ENCODE data around the gene VEZT.
"Not testable (repeated sequence)": the region's sequence is repeated elsewhere in the genome, so short reads cannot be mapped to it uniquely, and the experiment has no call there.

Gene VEZT

GRCh38 chr12:95224202-95225170 lies 6.9 kb downstream of the VEZT start:
- DNase-seq (ENCODE audit: low read depth, low spot score) = no peak

- DNase-seq (ENCODE audit: low read depth, low spot score) = no peak
These were observed 8.1 kb downstream of the VEZT start for GRCh38 chr12:95225645-95226212.

- DNase-seq (ENCODE audit: low read depth, low spot score) = no peak
These were observed 10.3 kb downstream of the VEZT start for GRCh38 chr12:95227818-95228356.

GRCh38 chr12:95228617-95229016 lies 11.0 kb downstream of the VEZT start:
- no peak for DNase-seq (ENCODE audit: low read depth, low spot score)

- no peak for DNase-seq (ENCODE audit: low read depth, low spot score)
These were observed 12.0 kb downstream of the VEZT start for GRCh38 chr12:95229636-95230035.

GRCh38 chr12:95230313-95230712 lies 12.7 kb downstream of the VEZT start:
- DNase-seq (ENCODE audit: low read depth, low spot score) = no peak

GRCh38 chr12:95231190-95231589 lies 13.6 kb downstream of the VEZT start:
- DNase-seq (ENCODE audit: low read depth, low spot score) = no peak

- DNase-seq (ENCODE audit: low read depth, low spot score) = not testable (repeated sequence)
These were observed 16.6 kb downstream of the VEZT start for GRCh38 chr12:95234187-95234586.

- DNase-seq (ENCODE audit: low read depth, low spot score) = not testable (repeated sequence)
These were observed 18.0 kb downstream of the VEZT start for GRCh38 chr12:95235621-95236020.

- no peak for DNase-seq (ENCODE audit: low read depth, low spot score)
These were observed 19.7 kb downstream of the VEZT start for GRCh38 chr12:95237315-95237714.

GRCh38 chr12:95238150-95238549 lies 20.5 kb downstream of the VEZT start:
- no peak for DNase-seq (ENCODE audit: low read depth, low spot score)

- DNase-seq (ENCODE audit: low read depth, low spot score) = no peak
These were observed 21.6 kb downstream of the VEZT start for GRCh38 chr12:95239216-95239615.

- not testable (repeated sequence) for DNase-seq (ENCODE audit: low read depth, low spot score)
These were observed 22.2 kb downstream of the VEZT start for GRCh38 chr12:95239835-95240234.

- no peak for DNase-seq (ENCODE audit: low read depth, low spot score)
These were observed 22.9 kb downstream of the VEZT start for GRCh38 chr12:95240556-95240955.

- not testable (repeated sequence) for DNase-seq (ENCODE audit: low read depth, low spot score)
These were observed 23.5 kb downstream of the VEZT start for GRCh38 chr12:95241138-95241537.

GRCh38 chr12:95241761-95242506 lies 24.3 kb downstream of the VEZT start:
- no peak for DNase-seq (ENCODE audit: low read depth, low spot score)

- no peak for DNase-seq (ENCODE audit: low read depth, low spot score)
These were observed 26.0 kb downstream of the VEZT start for GRCh38 chr12:95243497-95244183.

GRCh38 chr12:95244350-95244749 lies 26.7 kb downstream of the VEZT start:
- DNase-seq (ENCODE audit: low read depth, low spot score) = no peak

GRCh38 chr12:95248095-95248494 lies 30.5 kb downstream of the VEZT start:
- no peak for DNase-seq (ENCODE audit: low read depth, low spot score)

- no peak for DNase-seq (ENCODE audit: low read depth, low spot score)
These were observed 31.2 kb downstream of the VEZT start for GRCh38 chr12:95248604-95249360.

GRCh38 chr12:95253386-95253785 lies 35.8 kb downstream of the VEZT start:
- no peak for DNase-seq (ENCODE audit: low read depth, low spot score)

Measured in ELF-1 (cell line).